Measurements from ENCODE around the gene FHIT.

FHIT gene

DNA sequence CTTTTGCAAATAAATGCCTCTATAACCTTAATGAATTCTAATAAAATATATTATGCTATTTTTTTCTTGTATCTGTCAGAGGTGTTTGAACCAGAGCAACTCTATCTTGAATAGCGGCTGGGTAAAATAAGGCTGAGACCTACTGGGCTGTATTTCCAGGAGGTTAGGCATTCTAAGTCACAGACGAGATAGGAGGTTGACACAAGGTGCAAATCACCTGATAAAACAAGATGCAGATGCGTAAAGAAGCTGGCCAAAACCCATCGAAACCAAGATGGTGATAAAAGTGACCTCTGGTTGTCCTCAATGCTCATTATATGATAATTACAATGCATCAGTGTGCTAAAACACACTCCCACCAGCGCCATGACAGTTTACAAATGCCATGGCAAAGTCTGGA, 990.7 kb downstream of the FHIT start:
- Histone ChIP-seq H4K20me1 (ENCODE audit: control insufficient read depth, insufficient read depth, low read depth, low read length) (no peaks in the 10 kb centered on the region), H3K4me1 (ENCODE audit: control insufficient read depth, low read length) (peaks cover 16% of the 10 kb centered on the region), H3K4me3 (ENCODE audit: low read length) (no peak overlapping the region), H3K9me2 (replicated peaks; ENCODE audit: control insufficient read depth, low read length) (no peaks in the 10 kb centered on the region), H3K79me2 (ENCODE audit: control insufficient read depth, low read length) (no peaks in the 10 kb centered on the region), H3K27me3 (ENCODE audit: control insufficient read depth, low read length) (no peaks in the 10 kb centered on the region), H3F3A (ENCODE audit: control insufficient read depth, insufficient read depth) (no peaks in the 10 kb centered on the region), H3K36me3 (ENCODE audit: control insufficient read depth, low read length) (no peaks in the 10 kb centered on the region), H3K27ac (ENCODE audit: low read depth, low read length) (no peak overlapping the region), H3K9me3 (ENCODE audit: control insufficient read depth, insufficient read depth, low read length) (0 out of 2 replicates have a peak, but pooled peaks cover 3% of the 10 kb centered on the region), H3K4me2 (ENCODE audit: low read length) (no peak overlapping the region)
- TF ChIP-seq EZH2phosphoT487 (IDR thresholded peaks at IDR 0.05; ENCODE audit: borderline replicate concordance, low read length), result no peak
- TF ChIP-seq, protein P1, sequence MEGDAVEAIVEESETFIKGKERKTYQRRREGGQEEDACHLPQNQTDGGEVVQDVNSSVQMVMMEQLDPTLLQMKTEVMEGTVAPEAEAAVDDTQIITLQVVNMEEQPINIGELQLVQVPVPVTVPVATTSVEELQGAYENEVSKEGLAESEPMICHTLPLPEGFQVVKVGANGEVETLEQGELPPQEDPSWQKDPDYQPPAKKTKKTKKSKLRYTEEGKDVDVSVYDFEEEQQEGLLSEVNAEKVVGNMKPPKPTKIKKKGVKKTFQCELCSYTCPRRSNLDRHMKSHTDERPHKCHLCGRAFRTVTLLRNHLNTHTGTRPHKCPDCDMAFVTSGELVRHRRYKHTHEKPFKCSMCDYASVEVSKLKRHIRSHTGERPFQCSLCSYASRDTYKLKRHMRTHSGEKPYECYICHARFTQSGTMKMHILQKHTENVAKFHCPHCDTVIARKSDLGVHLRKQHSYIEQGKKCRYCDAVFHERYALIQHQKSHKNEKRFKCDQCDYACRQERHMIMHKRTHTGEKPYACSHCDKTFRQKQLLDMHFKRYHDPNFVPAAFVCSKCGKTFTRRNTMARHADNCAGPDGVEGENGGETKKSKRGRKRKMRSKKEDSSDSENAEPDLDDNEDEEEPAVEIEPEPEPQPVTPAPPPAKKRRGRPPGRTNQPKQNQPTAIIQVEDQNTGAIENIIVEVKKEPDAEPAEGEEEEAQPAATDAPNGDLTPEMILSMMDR (IDR thresholded peaks at IDR 0.05; ENCODE audit: low read depth, low read length, poor library complexity, severe bottlenecking), result no peak

DNA sequence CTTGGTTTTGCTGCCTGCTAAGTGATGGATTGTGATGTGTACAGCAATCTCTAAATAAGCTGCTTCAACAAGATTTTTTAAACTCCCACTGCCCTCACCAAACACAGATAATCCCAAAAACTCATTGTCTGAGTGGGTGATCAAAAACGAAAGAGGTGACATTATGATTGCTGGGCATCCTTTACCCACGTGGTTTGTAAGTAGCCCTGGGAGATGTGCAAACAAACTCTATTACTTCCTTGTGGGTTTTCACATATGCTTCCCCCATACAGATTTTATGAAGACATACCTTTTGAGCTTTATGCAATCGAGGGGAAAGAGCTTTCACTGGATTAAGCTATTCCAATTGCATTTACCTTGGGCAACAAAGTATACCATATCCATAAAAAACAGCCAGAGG, 1000.4 kb downstream of the FHIT start:
- Histone ChIP-seq H3K27ac (ENCODE audit: low read depth, low read length) (no peak overlapping the region), H3K4me2 (ENCODE audit: low read length) (no peak overlapping the region), H3K9me2 (replicated peaks; ENCODE audit: control insufficient read depth, low read length) (no peaks in the 10 kb centered on the region), H3F3A (ENCODE audit: control insufficient read depth, insufficient read depth) (no peaks in the 10 kb centered on the region), H3K27me3 (ENCODE audit: control insufficient read depth, low read length) (no peaks in the 10 kb centered on the region), H3K4me3 (ENCODE audit: low read length) (no peak overlapping the region), H3K79me2 (ENCODE audit: control insufficient read depth, low read length) (no peaks in the 10 kb centered on the region), H3K9me3 (ENCODE audit: control insufficient read depth, insufficient read depth, low read length) (no peaks in the 10 kb centered on the region), H3K4me1 (ENCODE audit: control insufficient read depth, low read length) (peaks cover 6% of the 10 kb centered on the region), H4K20me1 (ENCODE audit: control insufficient read depth, insufficient read depth, low read depth, low read length) (no peaks in the 10 kb centered on the region), H3K36me3 (ENCODE audit: control insufficient read depth, low read length) (no peaks in the 10 kb centered on the region)
- TF ChIP-seq EZH2phosphoT487 (IDR thresholded peaks at IDR 0.05; ENCODE audit: borderline replicate concordance, low read length), result no peak
- TF ChIP-seq, protein P1 (IDR thresholded peaks at IDR 0.05; ENCODE audit: low read depth, low read length, poor library complexity, severe bottlenecking), result no peak

DNA sequence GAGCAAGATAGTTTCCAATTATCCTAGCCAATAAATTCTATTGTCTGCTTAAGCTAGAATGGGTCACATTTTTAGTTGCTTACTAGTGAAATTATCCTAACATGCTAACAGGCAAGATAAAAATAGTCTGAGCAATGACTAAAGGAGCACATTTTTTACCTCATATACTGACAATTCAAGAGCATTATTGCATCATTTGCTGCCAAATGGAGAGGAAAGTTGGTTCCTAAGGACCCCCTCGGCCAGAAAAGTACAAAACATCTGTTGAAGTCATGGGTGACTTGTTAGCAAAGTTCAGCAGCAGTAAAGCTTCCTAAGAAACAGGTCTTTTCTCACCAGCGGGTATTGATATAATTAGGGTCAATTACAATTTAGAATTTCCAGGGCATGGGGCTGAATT, 1001.0 kb downstream of the FHIT start:
- Histone ChIP-seq H3K4me3 (ENCODE audit: low read length) (no peak overlapping the region), H3K79me2 (ENCODE audit: control insufficient read depth, low read length) (no peaks in the 10 kb centered on the region), H3K4me2 (ENCODE audit: low read length) (no peak overlapping the region; the same call in 1 of the 2 replicates), H3K4me1 (ENCODE audit: control insufficient read depth, low read length) (peaks cover 6% of the 10 kb centered on the region), H3K9me2 (replicated peaks; ENCODE audit: control insufficient read depth, low read length) (no peaks in the 10 kb centered on the region), H4K20me1 (ENCODE audit: control insufficient read depth, insufficient read depth, low read depth, low read length) (no peaks in the 10 kb centered on the region), H3K9me3 (ENCODE audit: control insufficient read depth, insufficient read depth, low read length) (no peaks in the 10 kb centered on the region), H3K27ac (ENCODE audit: low read depth, low read length) (no peak overlapping the region), H3K36me3 (ENCODE audit: control insufficient read depth, low read length) (no peaks in the 10 kb centered on the region), H3F3A (ENCODE audit: control insufficient read depth, insufficient read depth) (no peaks in the 10 kb centered on the region), H3K27me3 (ENCODE audit: control insufficient read depth, low read length) (no peaks in the 10 kb centered on the region)
- TF ChIP-seq EZH2phosphoT487 (IDR thresholded peaks at IDR 0.05; ENCODE audit: borderline replicate concordance, low read length), result no peak
- TF ChIP-seq, protein P1 (IDR thresholded peaks at IDR 0.05; ENCODE audit: low read depth, low read length, poor library complexity, severe bottlenecking), result no peak
